Right lobe of liver (tissue), 4 donors: ENCODE data around the gene MYH15.

ENCODE experiments used
- POLR2A ChIP-seq: fragments of 450-650 bp; IDR thresholded peaks from one replicate; pipeline ENCODE4 v1.6.1; 2017; ENCODE audit warnings: antibody characterized with exemption, mild to moderate bottlenecking
- TF ChIP-seq, protein P1 (sequence below), 4 donors: fragments of 200-600 bp in 3 of 4; fragments of 450-650 bp in 1 of 4; IDR thresholded peaks; one replicate each; pipeline versions ENCODE4 v1.5.1 to v1.8.0; 2016 to 2022; ENCODE audit warnings: antibody characterized with exemption in 4 of 4, mild to moderate bottlenecking in 2 of 4
- donor health status: DM: no; HTN: no; CAD: no.
- donor health status: DM: no; HTN: no; CAD: no.
- donor health status: DM: no; HTN: yes; CAD: no.

DNA sequence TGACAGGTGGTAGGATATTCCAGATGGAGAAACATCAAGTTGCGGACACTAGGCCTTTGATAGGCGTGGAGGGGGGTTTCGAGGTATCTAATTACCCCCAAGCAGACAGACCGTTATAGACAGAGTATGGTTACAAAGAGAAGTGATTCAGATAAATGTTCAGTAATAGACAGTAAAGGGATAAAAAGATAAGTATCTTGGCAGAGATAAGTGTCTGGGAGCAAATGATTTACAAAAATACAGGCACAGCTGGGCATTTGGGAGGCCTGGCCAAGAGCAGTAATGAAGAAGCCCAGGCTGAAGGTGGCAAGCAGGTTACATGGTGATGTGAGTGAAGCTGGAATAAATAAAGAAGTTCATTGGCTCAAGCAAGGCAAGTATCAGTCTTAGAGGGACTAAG is 659 bp upstream of the MYH15 start:
- TF ChIP-seq POLR2A, result no peak
- TF ChIP-seq, protein P1, sequence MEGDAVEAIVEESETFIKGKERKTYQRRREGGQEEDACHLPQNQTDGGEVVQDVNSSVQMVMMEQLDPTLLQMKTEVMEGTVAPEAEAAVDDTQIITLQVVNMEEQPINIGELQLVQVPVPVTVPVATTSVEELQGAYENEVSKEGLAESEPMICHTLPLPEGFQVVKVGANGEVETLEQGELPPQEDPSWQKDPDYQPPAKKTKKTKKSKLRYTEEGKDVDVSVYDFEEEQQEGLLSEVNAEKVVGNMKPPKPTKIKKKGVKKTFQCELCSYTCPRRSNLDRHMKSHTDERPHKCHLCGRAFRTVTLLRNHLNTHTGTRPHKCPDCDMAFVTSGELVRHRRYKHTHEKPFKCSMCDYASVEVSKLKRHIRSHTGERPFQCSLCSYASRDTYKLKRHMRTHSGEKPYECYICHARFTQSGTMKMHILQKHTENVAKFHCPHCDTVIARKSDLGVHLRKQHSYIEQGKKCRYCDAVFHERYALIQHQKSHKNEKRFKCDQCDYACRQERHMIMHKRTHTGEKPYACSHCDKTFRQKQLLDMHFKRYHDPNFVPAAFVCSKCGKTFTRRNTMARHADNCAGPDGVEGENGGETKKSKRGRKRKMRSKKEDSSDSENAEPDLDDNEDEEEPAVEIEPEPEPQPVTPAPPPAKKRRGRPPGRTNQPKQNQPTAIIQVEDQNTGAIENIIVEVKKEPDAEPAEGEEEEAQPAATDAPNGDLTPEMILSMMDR (IDR thresholded peaks at IDR 0.05), result no peak
